ENCODE data around the gene EFNA4. TPM values are rescaled to one million over a fixed set of nuclear protein-coding genes. Genes with fewer than 3 reads are reported as not detected.
"Not testable (repeated sequence)": the region's sequence is repeated elsewhere in the genome, so short reads cannot be mapped to it uniquely, and the experiment has no call there.

EFNA4 gene
- total RNA-seq, 4 donors from 2014 or later: 22.4 to 44.2 (median 28.7) TPM

- TF ChIP-seq POLR2AphosphoS5 (IDR thresholded peaks at IDR 0.05) (no peak), EP300 (IDR thresholded peaks at IDR 0.05) (no peak), POLR2A (IDR thresholded peaks at IDR 0.05) (no peak)
- TF ChIP-seq, protein P1, sequence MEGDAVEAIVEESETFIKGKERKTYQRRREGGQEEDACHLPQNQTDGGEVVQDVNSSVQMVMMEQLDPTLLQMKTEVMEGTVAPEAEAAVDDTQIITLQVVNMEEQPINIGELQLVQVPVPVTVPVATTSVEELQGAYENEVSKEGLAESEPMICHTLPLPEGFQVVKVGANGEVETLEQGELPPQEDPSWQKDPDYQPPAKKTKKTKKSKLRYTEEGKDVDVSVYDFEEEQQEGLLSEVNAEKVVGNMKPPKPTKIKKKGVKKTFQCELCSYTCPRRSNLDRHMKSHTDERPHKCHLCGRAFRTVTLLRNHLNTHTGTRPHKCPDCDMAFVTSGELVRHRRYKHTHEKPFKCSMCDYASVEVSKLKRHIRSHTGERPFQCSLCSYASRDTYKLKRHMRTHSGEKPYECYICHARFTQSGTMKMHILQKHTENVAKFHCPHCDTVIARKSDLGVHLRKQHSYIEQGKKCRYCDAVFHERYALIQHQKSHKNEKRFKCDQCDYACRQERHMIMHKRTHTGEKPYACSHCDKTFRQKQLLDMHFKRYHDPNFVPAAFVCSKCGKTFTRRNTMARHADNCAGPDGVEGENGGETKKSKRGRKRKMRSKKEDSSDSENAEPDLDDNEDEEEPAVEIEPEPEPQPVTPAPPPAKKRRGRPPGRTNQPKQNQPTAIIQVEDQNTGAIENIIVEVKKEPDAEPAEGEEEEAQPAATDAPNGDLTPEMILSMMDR (IDR thresholded peaks at IDR 0.05): no peak
- no peak overlapping the region for H3K4me3 ChIP-seq
- no peak for DNase-seq (ENCODE audit: low spot score in 2 of 2)
- H3K27me3 ChIP-seq: no peaks in the 10 kb centered on the region
- H3K4me1 ChIP-seq: no peaks in the 10 kb centered on the region
- no peaks in the 10 kb centered on the region for H3K9me3 ChIP-seq
- no peaks in the 10 kb centered on the region for H3K36me3 ChIP-seq
- H3K27ac ChIP-seq: no peak overlapping the region
- 68% methylated on average over 4 of the region's 4 CpGs for WGBS
These were observed 54.1 kb downstream of the EFNA4 start for GRCh38 chr1:155117610-155118009.

- H3K9me3 ChIP-seq; H3K4me1 ChIP-seq; H3K27me3 ChIP-seq; H3K27ac ChIP-seq; DNase-seq (ENCODE audit: low spot score in 2 of 2); H3K36me3 ChIP-seq; H3K4me3 ChIP-seq: not testable (repeated sequence)
- WGBS: 93% methylated on average over 7 of the region's 7 CpGs
These were observed 54.5 kb downstream of the EFNA4 start for GRCh38 chr1:155118090-155118489.

Other genes starting within 250 kb of the EFNA4 start
- gene KCNN3, start 193.5 kb upstream of the EFNA4 start, total RNA-seq: under 1 TPM; 0.30 to 0.72 (median 0.37) TPM
- gene PMVK, start 127.0 kb upstream of the EFNA4 start, total RNA-seq: 10 to 100 TPM; 19.3 to 38.0 (median 28.8) TPM
- gene PBXIP1, start 107.6 kb upstream of the EFNA4 start, total RNA-seq: 10 to 100 TPM; 41.4 to 67.4 (median 61.3) TPM
- 10 to 100 TPM; 34.2 to 46.7 (median 35.3) TPM for gene PYGO2, start 102.0 kb upstream of the EFNA4 start, total RNA-seq
- gene SHC1, start 93.0 kb upstream of the EFNA4 start, total RNA-seq: 100 to 1,000 TPM in 1 of 4 donors, 10 to 100 TPM in 3; 54.5 to 102 (median 69.5) TPM
- 10 to 100 TPM; 37.8 to 55.4 (median 49.7) TPM for gene CKS1B, start 89.1 kb upstream of the EFNA4 start, total RNA-seq
- 10 to 100 TPM; 42.0 to 59.7 (median 52.3) TPM for gene FLAD1, start 80.4 kb upstream of the EFNA4 start, total RNA-seq
- gene LENEP, start 70.2 kb upstream of the EFNA4 start, total RNA-seq: 1 to 10 TPM in 1 of 4 donors, not detected in 3; 3.0 TPM
- 100 to 1,000 TPM; 238 to 243 (median 239) TPM for gene ZBTB7B, start 60.9 kb upstream of the EFNA4 start, total RNA-seq
- 10 to 100 TPM; 13.4 to 36.0 (median 14.5) TPM for gene DCST2, start 30.0 kb upstream of the EFNA4 start, total RNA-seq
- 1 to 10 TPM in 3 of 4 donors, under 1 TPM in 1; 0.55 to 8.2 (median 2.8) TPM for gene DCST1, start 29.9 kb upstream of the EFNA4 start, total RNA-seq
- 100 to 1,000 TPM; 304 to 327 (median 321) TPM for gene ADAM15, start 12.4 kb upstream of the EFNA4 start, total RNA-seq
- 100 to 1,000 TPM in 1 of 4 donors, 10 to 100 TPM in 3; 28.8 to 104 (median 77.6) TPM for gene EFNA3, start 15.1 kb downstream of the EFNA4 start, total RNA-seq
- gene EFNA1, start 64.1 kb downstream of the EFNA4 start, total RNA-seq: 100 to 1,000 TPM in 3 of 4 donors, 10 to 100 TPM in 1; 88.9 to 198 (median 120) TPM
- gene SLC50A1, start 72.1 kb downstream of the EFNA4 start, total RNA-seq: 10 to 100 TPM; 27.9 to 56.1 (median 32.6) TPM
- gene DPM3, start 76.8 kb downstream of the EFNA4 start, total RNA-seq: 10 to 100 TPM; 23.7 to 43.7 (median 30.2) TPM
- 100 to 1,000 TPM in 2 of 4 donors, 10 to 100 TPM in 2; 77.1 to 180 (median 113) TPM for gene KRTCAP2, start 109.6 kb downstream of the EFNA4 start, total RNA-seq
- under 1 TPM in 2 of 4 donors, not detected in 2; 0.34 to 0.80 TPM for gene TRIM46, start 110.1 kb downstream of the EFNA4 start, total RNA-seq
- 10 to 100 TPM; 21.4 to 90.8 (median 26.7) TPM for gene THBS3, start 144.2 kb downstream of the EFNA4 start, total RNA-seq
- 10 to 100 TPM; 19.8 to 51.7 (median 36.9) TPM for gene MTX1, start 145.0 kb downstream of the EFNA4 start, total RNA-seq
- gene ENTREP3, start 191.7 kb downstream of the EFNA4 start, total RNA-seq: 10 to 100 TPM; 23.6 to 32.1 (median 25.7) TPM
- 10 to 100 TPM; 45.1 to 73.3 (median 67.6) TPM for gene SCAMP3, start 198.6 kb downstream of the EFNA4 start, total RNA-seq
- gene CLK2, start 209.8 kb downstream of the EFNA4 start, total RNA-seq: 10 to 100 TPM; 27.6 to 72.3 (median 36.2) TPM
- gene HCN3, start 213.7 kb downstream of the EFNA4 start, total RNA-seq: 10 to 100 TPM in 3 of 4 donors, 1 to 10 TPM in 1; 6.6 to 12.8 (median 10.4) TPM
- 1 to 10 TPM in 3 of 4 donors, under 1 TPM in 1; 0.24 to 2.5 (median 2.1) TPM for gene PKLR, start 237.7 kb downstream of the EFNA4 start, total RNA-seq
- gene FDPS, start 245.1 kb downstream of the EFNA4 start, total RNA-seq: 100 to 1,000 TPM; 110 to 194 (median 147) TPM

Measured in suprapubic skin (tissue), 4 donors.